NCI-H345 treated with DMSO at 0.1 percent for 48 hours (cell line): ENCODE results near the gene GJA3.

ENCODE experiments used
- DNase-seq: peaks from one replicate; lab custom pipeline; 2025; ENCODE audit not compliant: unreplicated experiment; lab: John Stamatoyannopoulos, UW

Gene GJA3

GRCh38 chr13:20151612-20152011 is 9.2 kb downstream of the GJA3 start:
- DNase-seq: no peak

GRCh38 chr13:20151016-20151415 is 9.8 kb downstream of the GJA3 start:
- DNase-seq: no peak

GRCh38 chr13:20150561-20150960 is 10.3 kb downstream of the GJA3 start:
- DNase-seq: no peak

GRCh38 chr13:20149762-20150161 is 11.1 kb downstream of the GJA3 start:
- DNase-seq: no peak

GRCh38 chr13:20148501-20149183 is 12.2 kb downstream of the GJA3 start:
- no peak for DNase-seq

GRCh38 chr13:20146381-20146780 is 14.5 kb downstream of the GJA3 start:
- no peak for DNase-seq

GRCh38 chr13:20145521-20145920 is 15.3 kb downstream of the GJA3 start:
- no peak for DNase-seq

- DNase-seq: no peak
Observed at GRCh38 chr13:20144141-20144850, 16.6 kb downstream of the GJA3 start.

- no peak for DNase-seq
Observed at GRCh38 chr13:20142927-20143480, 17.8 kb downstream of the GJA3 start.

GRCh38 chr13:20142023-20142926 is 18.6 kb downstream of the GJA3 start:
- DNase-seq: no peak

GRCh38 chr13:20141238-20142022 is 19.4 kb downstream of the GJA3 start:
- no peak for DNase-seq

- no peak for DNase-seq
Observed at GRCh38 chr13:20140487-20140886, 20.4 kb downstream of the GJA3 start.

GRCh38 chr13:20137875-20138274 is 23.0 kb downstream of the GJA3 start:
- no peak for DNase-seq

- no peak for DNase-seq
Observed at GRCh38 chr13:20136781-20137703, 23.8 kb downstream of the GJA3 start.

GRCh38 chr13:20134732-20135131 is 26.1 kb downstream of the GJA3 start:
- DNase-seq: no peak

GRCh38 chr13:20132052-20132634 is 28.7 kb downstream of the GJA3 start:
- DNase-seq: no peak

GRCh38 chr13:20131057-20131832 is 29.6 kb downstream of the GJA3 start:
- DNase-seq: no peak

GRCh38 chr13:20130652-20131051 is 30.2 kb downstream of the GJA3 start:
- DNase-seq: no peak
